ENCODE results near the gene BHLHE40. TPM values are rescaled to one million over a fixed set of nuclear protein-coding genes. Genes with fewer than 3 reads are reported as not detected.

Gene BHLHE40
- total RNA-seq, 4 donors from 2014 or later = 13.1 to 28.5 (median 20.2) TPM

GRCh38 chr3:5032844-5033243, 53.6 kb downstream of the BHLHE40 start:
- DNase-seq = no peak
- no peak for TF ChIP-seq CTCF (IDR thresholded peaks at IDR 0.05)
- TF ChIP-seq POLR2A (IDR thresholded peaks at IDR 0.05) = no peak
- Histone ChIP-seq H3K9me3 (no peaks in the 10 kb centered on the region), H3K27ac (no peak overlapping the region), H3K4me1 (no peaks in the 10 kb centered on the region), H3K36me3 (no peaks in the 10 kb centered on the region), H3K27me3 (no peaks in the 10 kb centered on the region), H3K4me3 (replicated peaks in 1 of 3) (no peak overlapping the region)
- intact Hi-C loops (cut with DNase I) = no loop called here
- 90 to 93% methylated on average over 6 of the region's 6 CpGs for WGBS, 2 donors

Other genes with a start within 250 kb of the BHLHE40 start
- 10 to 100 TPM; 51.2 to 75.9 (median 65.3) TPM for gene ARL8B, start 142.9 kb downstream of the BHLHE40 start, total RNA-seq
- gene EDEM1, start 208.3 kb downstream of the BHLHE40 start, total RNA-seq = 10 to 100 TPM; 26.1 to 58.4 (median 43.0) TPM